22Rv1 (cell line): ENCODE data around the gene SPAG6.

Experiments used
- H3K27ac ChIP-seq: fragments of 450-650 bp; 2 replicates; pipeline ENCODE4 v1.5.1; 2017
- ZFX ChIP-seq: fragments of 450-650 bp; IDR thresholded peaks from 2 replicates; pipeline ENCODE4 v1.6.1; 2017; ENCODE audit warnings: antibody characterized with exemption, borderline replicate concordance
- TF ChIP-seq, protein P1 (sequence below): fragments of 450-650 bp; IDR thresholded peaks from 2 replicates; pipeline ENCODE4 v1.5.1; 2017; ENCODE audit warnings: mild to moderate bottlenecking

Gene SPAG6

DNA sequence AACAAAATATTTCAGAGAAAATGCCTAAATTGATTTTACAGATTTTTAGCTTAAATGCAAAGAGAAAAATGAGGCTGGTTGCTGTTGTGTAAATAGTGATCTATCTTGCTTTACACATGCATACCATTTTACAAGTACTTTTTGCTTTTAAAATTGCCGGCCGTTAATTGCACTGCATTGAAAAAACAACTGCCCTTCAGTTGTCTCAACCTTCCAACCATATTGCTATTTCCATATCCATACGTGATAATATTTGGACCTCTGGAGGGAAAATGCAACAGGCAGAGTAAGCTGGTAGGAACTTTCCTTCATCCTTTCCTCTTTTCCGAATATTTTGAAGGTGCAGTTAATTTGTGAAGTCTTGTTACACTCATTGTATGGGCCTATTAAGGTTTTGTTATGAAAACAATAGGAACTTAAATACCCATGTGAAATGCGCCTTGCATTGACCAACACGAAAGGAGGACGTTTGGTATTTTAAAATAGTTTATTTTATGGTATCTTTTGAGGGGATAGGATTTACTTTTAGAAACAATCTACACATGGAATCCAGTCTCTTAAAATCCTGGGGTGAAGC lies 13.1 kb upstream of the SPAG6 start:
- H3K27ac ChIP-seq: no peak overlapping the region
- TF ChIP-seq, protein P1, sequence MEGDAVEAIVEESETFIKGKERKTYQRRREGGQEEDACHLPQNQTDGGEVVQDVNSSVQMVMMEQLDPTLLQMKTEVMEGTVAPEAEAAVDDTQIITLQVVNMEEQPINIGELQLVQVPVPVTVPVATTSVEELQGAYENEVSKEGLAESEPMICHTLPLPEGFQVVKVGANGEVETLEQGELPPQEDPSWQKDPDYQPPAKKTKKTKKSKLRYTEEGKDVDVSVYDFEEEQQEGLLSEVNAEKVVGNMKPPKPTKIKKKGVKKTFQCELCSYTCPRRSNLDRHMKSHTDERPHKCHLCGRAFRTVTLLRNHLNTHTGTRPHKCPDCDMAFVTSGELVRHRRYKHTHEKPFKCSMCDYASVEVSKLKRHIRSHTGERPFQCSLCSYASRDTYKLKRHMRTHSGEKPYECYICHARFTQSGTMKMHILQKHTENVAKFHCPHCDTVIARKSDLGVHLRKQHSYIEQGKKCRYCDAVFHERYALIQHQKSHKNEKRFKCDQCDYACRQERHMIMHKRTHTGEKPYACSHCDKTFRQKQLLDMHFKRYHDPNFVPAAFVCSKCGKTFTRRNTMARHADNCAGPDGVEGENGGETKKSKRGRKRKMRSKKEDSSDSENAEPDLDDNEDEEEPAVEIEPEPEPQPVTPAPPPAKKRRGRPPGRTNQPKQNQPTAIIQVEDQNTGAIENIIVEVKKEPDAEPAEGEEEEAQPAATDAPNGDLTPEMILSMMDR: no peak
- TF ChIP-seq ZFX: no peak

DNA sequence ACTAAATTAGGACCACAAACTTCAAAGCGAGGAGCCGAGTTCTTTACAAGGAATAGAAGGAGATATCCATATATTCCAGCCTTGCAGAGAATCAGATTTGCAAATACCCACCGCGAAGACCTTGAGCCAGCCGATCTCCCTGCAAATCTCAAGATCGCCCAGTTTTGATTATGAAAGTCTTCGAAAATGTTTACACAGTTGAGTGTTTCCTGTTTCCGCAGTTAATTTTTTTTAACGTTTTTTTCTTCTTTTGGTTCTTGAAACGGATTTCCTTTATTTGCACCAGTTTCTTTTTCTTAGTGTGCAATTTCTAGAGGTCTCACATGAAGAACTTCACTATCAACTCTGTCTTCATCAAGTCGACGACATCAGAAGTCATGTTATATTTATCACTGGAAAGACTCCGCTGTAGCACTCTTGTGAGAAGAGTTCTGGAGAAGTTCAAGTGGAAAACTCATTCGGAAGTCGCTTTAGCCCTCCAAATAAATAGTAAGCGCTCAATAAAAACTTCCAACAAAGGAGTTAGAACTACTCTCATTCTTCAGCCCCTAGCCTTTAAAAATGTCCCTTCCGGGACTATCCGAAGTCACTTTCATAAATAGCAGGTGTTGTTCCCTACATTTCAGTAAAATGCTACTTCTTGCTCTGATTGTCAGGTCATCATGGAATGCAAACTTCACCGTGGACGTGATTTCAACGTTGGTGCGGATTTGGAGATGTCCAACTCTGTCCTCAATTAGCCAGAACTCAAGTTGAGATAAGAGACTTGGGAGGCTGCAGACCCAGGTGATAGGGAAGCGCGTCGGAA lies 11.9 kb upstream of the SPAG6 start:
- H3K27ac ChIP-seq: no peak overlapping the region
- no peak for TF ChIP-seq ZFX
- TF ChIP-seq, protein P1: no peak

DNA sequence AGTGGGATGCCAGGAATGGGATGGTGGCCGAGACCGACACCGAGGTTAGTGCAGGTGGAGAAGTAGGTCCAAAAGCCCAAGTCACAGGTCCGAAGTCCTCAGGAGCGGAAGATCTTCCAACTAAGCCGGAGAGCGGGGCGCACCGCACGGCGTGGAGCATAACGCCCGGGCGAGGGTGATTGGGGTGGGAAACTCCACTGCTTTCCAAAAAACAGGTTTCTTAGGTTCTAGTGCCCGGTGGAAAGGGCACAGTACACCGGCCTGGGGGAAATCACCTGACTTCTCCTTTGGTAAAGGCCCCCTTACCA lies 11.4 kb upstream of the SPAG6 start:
- no peak for TF ChIP-seq ZFX
- TF ChIP-seq, protein P1: no peak

GRCh38 chr10:22334414-22335172 lies 10.7 kb upstream of the SPAG6 start:
- TF ChIP-seq, protein P1: no peak
- TF ChIP-seq ZFX: no peak
- H3K27ac ChIP-seq: no peak overlapping the region

More for the DNA sequence above, 11.4 kb upstream of the SPAG6 start:
- H3K27ac ChIP-seq: no peak overlapping the region

- H3K27ac ChIP-seq: no peak overlapping the region
- TF ChIP-seq ZFX: no peak
- TF ChIP-seq, protein P1: no peak
These were observed 9.9 kb upstream of the SPAG6 start for GRCh38 chr10:22335173-22335933.

GRCh38 chr10:22338185-22338900 lies 7.0 kb upstream of the SPAG6 start:
- no peak overlapping the region for H3K27ac ChIP-seq
- TF ChIP-seq, protein P1: no peak
- no peak for TF ChIP-seq ZFX
